ENCODE data around the gene SERPINB7. TPM values are rescaled to one million over a fixed set of nuclear protein-coding genes. Genes with fewer than 3 reads are reported as not detected.

Gene SERPINB7
- total RNA-seq, 1 experiment from 2014 or later, result not detected

DNA sequence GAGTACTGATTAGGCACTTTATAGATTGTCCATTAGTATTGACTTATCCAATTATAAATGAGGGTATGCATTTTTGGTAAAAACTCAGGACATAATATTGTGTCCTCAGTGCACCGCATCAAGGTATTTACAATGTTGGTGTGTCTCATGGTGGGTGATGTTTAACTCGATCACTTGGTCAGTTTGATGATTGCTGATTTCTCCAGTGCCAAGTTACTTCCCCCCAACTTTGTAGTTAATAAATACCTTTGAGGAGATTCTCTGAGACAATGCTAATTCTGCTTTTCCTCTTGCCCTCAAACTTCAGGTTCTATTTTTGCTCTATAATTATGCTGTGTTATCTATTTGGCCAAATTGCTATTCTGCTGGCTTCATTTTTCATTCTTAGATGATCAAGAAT lies 28.2 kb upstream of the SERPINB7 start:
- H3K4me1 Mint-ChIP-seq, result no peaks in the 10 kb centered on the region
- TF ChIP-seq, protein P1, sequence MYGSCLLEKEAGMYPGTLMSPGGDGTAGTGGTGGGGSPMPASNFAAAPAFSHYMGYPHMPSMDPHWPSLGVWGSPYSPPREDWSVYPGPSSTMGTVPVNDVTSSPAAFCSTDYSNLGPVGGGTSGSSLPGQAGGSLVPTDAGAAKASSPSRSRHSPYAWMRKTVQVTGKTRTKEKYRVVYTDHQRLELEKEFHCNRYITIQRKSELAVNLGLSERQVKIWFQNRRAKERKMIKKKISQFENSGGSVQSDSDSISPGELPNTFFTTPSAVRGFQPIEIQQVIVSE (CRISPR knock-in tag; IDR thresholded peaks at IDR 0.05; ENCODE audit: borderline replicate concordance), result no peak
- TF ChIP-seq CREB1 (CRISPR knock-in tag; IDR thresholded peaks at IDR 0.05) (no peak), ELF4 (CRISPR knock-in tag; IDR thresholded peaks at IDR 0.05; ENCODE audit: low read depth) (no peak), ZNF138 (CRISPR knock-in tag; conservative IDR thresholded peaks at IDR 0.05) (no peak)
- TF ChIP-seq, protein P2, sequence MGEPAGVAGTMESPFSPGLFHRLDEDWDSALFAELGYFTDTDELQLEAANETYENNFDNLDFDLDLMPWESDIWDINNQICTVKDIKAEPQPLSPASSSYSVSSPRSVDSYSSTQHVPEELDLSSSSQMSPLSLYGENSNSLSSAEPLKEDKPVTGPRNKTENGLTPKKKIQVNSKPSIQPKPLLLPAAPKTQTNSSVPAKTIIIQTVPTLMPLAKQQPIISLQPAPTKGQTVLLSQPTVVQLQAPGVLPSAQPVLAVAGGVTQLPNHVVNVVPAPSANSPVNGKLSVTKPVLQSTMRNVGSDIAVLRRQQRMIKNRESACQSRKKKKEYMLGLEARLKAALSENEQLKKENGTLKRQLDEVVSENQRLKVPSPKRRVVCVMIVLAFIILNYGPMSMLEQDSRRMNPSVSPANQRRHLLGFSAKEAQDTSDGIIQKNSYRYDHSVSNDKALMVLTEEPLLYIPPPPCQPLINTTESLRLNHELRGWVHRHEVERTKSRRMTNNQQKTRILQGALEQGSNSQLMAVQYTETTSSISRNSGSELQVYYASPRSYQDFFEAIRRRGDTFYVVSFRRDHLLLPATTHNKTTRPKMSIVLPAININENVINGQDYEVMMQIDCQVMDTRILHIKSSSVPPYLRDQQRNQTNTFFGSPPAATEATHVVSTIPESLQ (CRISPR knock-in tag; IDR thresholded peaks at IDR 0.05), result no peak
- TF ChIP-seq, protein P3, sequence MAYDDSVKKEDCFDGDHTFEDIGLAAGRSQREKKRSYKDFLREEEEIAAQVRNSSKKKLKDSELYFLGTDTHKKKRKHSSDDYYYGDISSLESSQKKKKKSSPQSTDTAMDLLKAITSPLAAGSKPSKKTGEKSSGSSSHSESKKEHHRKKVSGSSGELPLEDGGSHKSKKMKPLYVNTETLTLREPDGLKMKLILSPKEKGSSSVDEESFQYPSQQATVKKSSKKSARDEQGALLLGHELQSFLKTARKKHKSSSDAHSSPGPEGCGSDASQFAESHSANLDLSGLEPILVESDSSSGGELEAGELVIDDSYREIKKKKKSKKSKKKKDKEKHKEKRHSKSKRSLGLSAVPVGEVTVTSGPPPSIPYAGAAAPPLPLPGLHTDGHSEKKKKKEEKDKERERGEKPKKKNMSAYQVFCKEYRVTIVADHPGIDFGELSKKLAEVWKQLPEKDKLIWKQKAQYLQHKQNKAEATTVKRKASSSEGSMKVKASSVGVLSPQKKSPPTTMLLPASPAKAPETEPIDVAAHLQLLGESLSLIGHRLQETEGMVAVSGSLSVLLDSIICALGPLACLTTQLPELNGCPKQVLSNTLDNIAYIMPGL (CRISPR knock-in tag; IDR thresholded peaks at IDR 0.05), result no peak
- H3K27me3 Mint-ChIP-seq (ENCODE audit: low read depth), result no peaks in the 10 kb centered on the region
- ATAC-seq (no peak), DNase-seq (ENCODE audit: low spot score) (no peak)
- ChIA-PET CTCF (no interaction called here), POLR2A (no interaction called here)
- H3K27ac Mint-ChIP-seq, result no peak overlapping the region
- peaks cover 5% of the 10 kb centered on the region; the same call in 1 of the 2 replicates for H3K9me3 Mint-ChIP-seq
- no peak overlapping the region for H3K4me3 Mint-ChIP-seq
- no peaks in the 10 kb centered on the region for H3K36me3 Mint-ChIP-seq

DNA sequence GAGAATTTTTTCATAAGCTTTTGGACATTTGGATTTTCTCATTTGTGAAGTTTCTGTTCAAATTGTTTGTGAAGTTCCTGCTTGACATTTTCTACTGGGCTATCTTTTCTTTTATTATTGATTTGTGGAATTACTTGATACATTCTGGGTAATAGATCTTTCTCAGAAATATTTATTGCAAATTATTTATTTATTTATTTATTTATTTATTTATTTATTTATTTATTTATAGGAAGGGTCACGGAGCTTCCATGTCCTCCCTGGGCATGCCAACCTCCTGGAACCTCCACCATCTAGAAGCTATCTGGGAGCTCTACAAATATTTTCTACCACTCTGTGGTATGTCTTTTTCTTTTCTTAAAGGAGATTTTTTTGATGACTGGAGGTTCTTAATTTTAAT lies 25.7 kb upstream of the SERPINB7 start:
- H3K27ac Mint-ChIP-seq, result no peak overlapping the region
- ATAC-seq, result no peak
- H3K9me3 Mint-ChIP-seq, result peaks cover 8% of the 10 kb centered on the region
- CTCF ChIA-PET, result no interaction called here
- no peak for DNase-seq (ENCODE audit: low spot score)
- no peak for TF ChIP-seq SMAD4 (CRISPR knock-in tag; IDR thresholded peaks at IDR 0.05)
- TF ChIP-seq, protein P4, sequence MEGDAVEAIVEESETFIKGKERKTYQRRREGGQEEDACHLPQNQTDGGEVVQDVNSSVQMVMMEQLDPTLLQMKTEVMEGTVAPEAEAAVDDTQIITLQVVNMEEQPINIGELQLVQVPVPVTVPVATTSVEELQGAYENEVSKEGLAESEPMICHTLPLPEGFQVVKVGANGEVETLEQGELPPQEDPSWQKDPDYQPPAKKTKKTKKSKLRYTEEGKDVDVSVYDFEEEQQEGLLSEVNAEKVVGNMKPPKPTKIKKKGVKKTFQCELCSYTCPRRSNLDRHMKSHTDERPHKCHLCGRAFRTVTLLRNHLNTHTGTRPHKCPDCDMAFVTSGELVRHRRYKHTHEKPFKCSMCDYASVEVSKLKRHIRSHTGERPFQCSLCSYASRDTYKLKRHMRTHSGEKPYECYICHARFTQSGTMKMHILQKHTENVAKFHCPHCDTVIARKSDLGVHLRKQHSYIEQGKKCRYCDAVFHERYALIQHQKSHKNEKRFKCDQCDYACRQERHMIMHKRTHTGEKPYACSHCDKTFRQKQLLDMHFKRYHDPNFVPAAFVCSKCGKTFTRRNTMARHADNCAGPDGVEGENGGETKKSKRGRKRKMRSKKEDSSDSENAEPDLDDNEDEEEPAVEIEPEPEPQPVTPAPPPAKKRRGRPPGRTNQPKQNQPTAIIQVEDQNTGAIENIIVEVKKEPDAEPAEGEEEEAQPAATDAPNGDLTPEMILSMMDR (IDR thresholded peaks at IDR 0.05), result no peak
- no peak for TF ChIP-seq HMGA2 (CRISPR knock-in tag; IDR thresholded peaks at IDR 0.05)
- TF ChIP-seq ZNF317 (CRISPR knock-in tag; IDR thresholded peaks at IDR 0.05; ENCODE audit: borderline replicate concordance, low read depth), result no peak
- TF ChIP-seq TP53 (CRISPR knock-in tag; IDR thresholded peaks at IDR 0.05), result no peak
- TF ChIP-seq, protein P5, sequence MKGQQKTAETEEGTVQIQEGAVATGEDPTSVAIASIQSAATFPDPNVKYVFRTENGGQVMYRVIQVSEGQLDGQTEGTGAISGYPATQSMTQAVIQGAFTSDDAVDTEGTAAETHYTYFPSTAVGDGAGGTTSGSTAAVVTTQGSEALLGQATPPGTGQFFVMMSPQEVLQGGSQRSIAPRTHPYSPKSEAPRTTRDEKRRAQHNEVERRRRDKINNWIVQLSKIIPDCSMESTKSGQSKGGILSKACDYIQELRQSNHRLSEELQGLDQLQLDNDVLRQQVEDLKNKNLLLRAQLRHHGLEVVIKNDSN (CRISPR knock-in tag; IDR thresholded peaks at IDR 0.05), result no peak
- H3K4me3 Mint-ChIP-seq, result no peak overlapping the region
- no peaks in the 10 kb centered on the region for H3K27me3 Mint-ChIP-seq (ENCODE audit: low read depth)
- POLR2A ChIA-PET, result no interaction called here
- H3K4me1 Mint-ChIP-seq, result peaks cover 4% of the 10 kb centered on the region; the same call in 1 of the 2 replicates
- H3K36me3 Mint-ChIP-seq, result no peaks in the 10 kb centered on the region

DNA sequence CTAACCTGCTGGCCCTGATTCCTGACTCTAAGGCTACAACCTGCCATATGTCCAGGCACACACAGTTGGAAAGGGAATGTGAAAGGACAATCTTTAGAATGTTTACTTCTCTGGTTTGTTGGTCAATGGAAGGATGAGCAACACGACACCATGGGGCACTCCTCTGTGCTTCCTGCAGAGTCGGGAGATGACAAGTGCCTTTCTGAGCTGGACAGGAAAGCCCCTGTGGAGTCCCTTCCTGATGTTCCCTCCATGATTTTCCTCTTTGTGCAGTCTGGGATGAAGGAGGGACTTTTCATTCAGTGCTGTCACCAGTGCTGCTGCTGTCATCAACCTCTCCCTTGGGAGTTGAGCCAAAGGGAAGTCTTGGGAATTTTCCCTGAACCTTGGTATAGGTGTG lies 22.6 kb upstream of the SERPINB7 start:
- CTCF ChIA-PET, result interaction anchor here (0.6 to 1.3 kb wide), 2 partner anchors 11 to 241 kb away, joined by 3 to 4 read pairs; no protein-coding TSS in a partner anchor
- TF ChIP-seq CREM (CRISPR knock-in tag; IDR thresholded peaks at IDR 0.05), result no peak
- no peak for TF ChIP-seq CBFB (CRISPR knock-in tag; IDR thresholded peaks at IDR 0.05; ENCODE audit: low read depth)
- TF ChIP-seq CREB1 (CRISPR knock-in tag; IDR thresholded peaks at IDR 0.05), result no peak
- TF ChIP-seq TEAD4 (CRISPR knock-in tag; IDR thresholded peaks at IDR 0.05), result no peak
- TF ChIP-seq NFYB (CRISPR knock-in tag; conservative IDR thresholded peaks at IDR 0.05; ENCODE audit: low read depth), result no peak
- TF ChIP-seq, protein P1 (CRISPR knock-in tag; IDR thresholded peaks at IDR 0.05; ENCODE audit: borderline replicate concordance), result no peak
- TF ChIP-seq, protein P6, sequence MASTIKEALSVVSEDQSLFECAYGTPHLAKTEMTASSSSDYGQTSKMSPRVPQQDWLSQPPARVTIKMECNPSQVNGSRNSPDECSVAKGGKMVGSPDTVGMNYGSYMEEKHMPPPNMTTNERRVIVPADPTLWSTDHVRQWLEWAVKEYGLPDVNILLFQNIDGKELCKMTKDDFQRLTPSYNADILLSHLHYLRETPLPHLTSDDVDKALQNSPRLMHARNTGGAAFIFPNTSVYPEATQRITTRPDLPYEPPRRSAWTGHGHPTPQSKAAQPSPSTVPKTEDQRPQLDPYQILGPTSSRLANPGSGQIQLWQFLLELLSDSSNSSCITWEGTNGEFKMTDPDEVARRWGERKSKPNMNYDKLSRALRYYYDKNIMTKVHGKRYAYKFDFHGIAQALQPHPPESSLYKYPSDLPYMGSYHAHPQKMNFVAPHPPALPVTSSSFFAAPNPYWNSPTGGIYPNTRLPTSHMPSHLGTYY (CRISPR knock-in tag; IDR thresholded peaks at IDR 0.05), result no peak
- TF ChIP-seq, protein P7, sequence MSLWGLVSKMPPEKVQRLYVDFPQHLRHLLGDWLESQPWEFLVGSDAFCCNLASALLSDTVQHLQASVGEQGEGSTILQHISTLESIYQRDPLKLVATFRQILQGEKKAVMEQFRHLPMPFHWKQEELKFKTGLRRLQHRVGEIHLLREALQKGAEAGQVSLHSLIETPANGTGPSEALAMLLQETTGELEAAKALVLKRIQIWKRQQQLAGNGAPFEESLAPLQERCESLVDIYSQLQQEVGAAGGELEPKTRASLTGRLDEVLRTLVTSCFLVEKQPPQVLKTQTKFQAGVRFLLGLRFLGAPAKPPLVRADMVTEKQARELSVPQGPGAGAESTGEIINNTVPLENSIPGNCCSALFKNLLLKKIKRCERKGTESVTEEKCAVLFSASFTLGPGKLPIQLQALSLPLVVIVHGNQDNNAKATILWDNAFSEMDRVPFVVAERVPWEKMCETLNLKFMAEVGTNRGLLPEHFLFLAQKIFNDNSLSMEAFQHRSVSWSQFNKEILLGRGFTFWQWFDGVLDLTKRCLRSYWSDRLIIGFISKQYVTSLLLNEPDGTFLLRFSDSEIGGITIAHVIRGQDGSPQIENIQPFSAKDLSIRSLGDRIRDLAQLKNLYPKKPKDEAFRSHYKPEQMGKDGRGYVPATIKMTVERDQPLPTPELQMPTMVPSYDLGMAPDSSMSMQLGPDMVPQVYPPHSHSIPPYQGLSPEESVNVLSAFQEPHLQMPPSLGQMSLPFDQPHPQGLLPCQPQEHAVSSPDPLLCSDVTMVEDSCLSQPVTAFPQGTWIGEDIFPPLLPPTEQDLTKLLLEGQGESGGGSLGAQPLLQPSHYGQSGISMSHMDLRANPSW (CRISPR knock-in tag; conservative IDR thresholded peaks at IDR 0.05; ENCODE audit: low read depth), result no peak
- no peak for TF ChIP-seq TEAD1 (CRISPR knock-in tag; IDR thresholded peaks at IDR 0.05)
- TF ChIP-seq ZNF219 (CRISPR knock-in tag; IDR thresholded peaks at IDR 0.05; ENCODE audit: borderline replicate concordance), result no peak
- TF ChIP-seq HMGA2 (CRISPR knock-in tag; IDR thresholded peaks at IDR 0.05), result no peak

More for the DNA sequence above, 22.6 kb upstream of the SERPINB7 start:
- peaks cover 4% of the 10 kb centered on the region; the same call in 1 of the 2 replicates for H3K4me1 Mint-ChIP-seq
- ATAC-seq (no peak), DNase-seq (ENCODE audit: low spot score) (no peak)
- H3K4me3 Mint-ChIP-seq, result no peak overlapping the region
- no peak overlapping the region for H3K27ac Mint-ChIP-seq
- no peaks in the 10 kb centered on the region for H3K36me3 Mint-ChIP-seq
- POLR2A ChIA-PET, result no interaction called here
- H3K27me3 Mint-ChIP-seq (ENCODE audit: low read depth), result no peaks in the 10 kb centered on the region
- H3K9me3 Mint-ChIP-seq, result peaks cover 8% of the 10 kb centered on the region

Data from WTC11 (cell line).